ENCODE results near the gene HLA-DPB1. TPM values are rescaled to one million over a fixed set of nuclear protein-coding genes. Genes with fewer than 3 reads are reported as not detected.

The HLA-DPB1 gene
- 46.8 and 57.7 TPM in 2 replicates for total RNA-seq

DNA sequence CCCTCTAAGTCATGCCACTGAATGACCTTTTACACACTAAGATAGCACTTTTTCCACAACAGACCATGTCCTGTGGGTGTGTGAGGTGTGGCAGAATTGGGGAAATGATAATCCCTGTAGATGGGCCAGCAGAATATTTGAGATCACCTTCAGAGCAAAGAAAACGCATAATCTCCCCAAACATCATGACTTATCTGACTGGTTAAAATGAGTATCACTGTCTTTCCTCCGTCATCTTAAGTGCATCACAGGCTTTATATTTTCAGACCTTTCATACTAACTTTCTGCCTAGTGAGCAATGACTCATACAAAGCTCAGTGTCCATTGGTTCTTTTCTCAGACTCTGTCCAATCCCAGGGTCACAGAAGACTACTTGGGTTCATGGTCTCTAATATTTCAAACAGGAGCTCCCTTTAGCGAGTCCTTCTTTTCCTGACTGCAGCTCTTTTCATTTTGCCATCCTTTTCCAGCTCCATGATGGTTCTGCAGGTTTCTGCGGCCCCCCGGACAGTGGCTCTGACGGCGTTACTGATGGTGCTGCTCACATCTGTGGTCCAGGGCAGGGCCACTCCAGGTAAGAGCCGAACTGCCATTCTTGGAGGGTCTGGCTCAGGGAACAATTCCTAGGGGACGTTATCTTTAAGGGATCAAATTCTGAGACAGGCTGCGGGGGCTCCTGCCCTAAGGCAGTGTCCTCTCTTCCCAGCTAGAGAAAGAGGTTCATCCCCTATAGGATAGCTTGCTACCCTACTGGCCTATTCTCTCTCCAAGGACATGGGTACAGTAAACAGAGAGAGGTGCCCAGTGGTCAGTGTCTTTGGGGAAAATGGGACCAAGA is at the start of gene HLA-DPB1:
Gene HLA-DPB1 (plus strand): TSS at position 423 of the 838 bp plus-strand sequence. CDS start 52 bp downstream, at position 475.

DNA sequence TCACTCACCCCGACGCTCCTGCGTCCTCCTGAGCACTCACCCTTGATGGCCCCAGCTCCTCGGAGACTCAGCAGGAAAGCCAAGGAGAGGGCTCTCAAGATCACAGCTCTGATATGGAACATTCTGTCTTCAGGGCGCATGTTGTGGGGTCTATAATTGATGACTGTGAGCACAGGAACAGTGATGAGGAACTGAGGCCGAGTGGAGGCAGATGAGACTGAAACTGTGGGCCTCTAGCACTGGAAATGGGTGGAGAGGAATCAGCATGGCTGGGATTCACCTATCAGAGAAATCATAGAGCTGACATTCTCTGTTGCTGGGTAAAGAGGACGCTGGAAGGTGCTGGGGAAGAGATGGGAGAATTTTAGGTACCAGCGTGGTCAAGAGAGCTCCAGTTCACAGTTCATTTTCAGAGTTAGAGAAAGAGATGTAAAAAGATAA is 2.3 kb upstream of the HLA-DPB1 start, which contains the start of gene HLA-DPA1:
Gene HLA-DPA1 (minus strand): TSS at position 219 of the 441 bp plus-strand sequence.

Other genes with a start within 250 kb of the HLA-DPB1 start
- 24.7 and 73.0 TPM in 2 replicates for gene TAP2, start 237.3 kb upstream of the HLA-DPB1 start, total RNA-seq
- gene PSMB8, start 231.9 kb upstream of the HLA-DPB1 start, total RNA-seq: 6.9 and 11.8 TPM in 2 replicates
- 13.0 and 26.2 TPM in 2 replicates for gene TAP1, start 222.3 kb upstream of the HLA-DPB1 start, total RNA-seq
- gene PSMB9, start 221.8 kb upstream of the HLA-DPB1 start, total RNA-seq: 0.39 and 0.87 TPM in 2 replicates
- under 0.01 TPM in 1 of 2 replicates, not detected in the other for gene HLA-DMB, start 135.0 kb upstream of the HLA-DPB1 start, total RNA-seq
- 3.1 and 6.3 TPM in 2 replicates for gene HLA-DMA, start 122.9 kb upstream of the HLA-DPB1 start, total RNA-seq
- gene BRD2, start 107.4 kb upstream of the HLA-DPB1 start, total RNA-seq: 144 and 181 TPM in 2 replicates
- not detected in 2 replicates for gene HLA-DOA, start 66.4 kb upstream of the HLA-DPB1 start, total RNA-seq
- 9.0 and 14.9 TPM in 2 replicates for gene HLA-DPA1, start 2.3 kb upstream of the HLA-DPB1 start, total RNA-seq
- gene COL11A2, start 116.5 kb downstream of the HLA-DPB1 start, total RNA-seq: 0.22 and 0.39 TPM in 2 replicates
- 30.6 and 32.2 TPM in 2 replicates for gene RXRB, start 124.7 kb downstream of the HLA-DPB1 start, total RNA-seq
- gene SLC39A7, start 124.9 kb downstream of the HLA-DPB1 start, total RNA-seq: 131 and 148 TPM in 2 replicates
- gene HSD17B8, start 128.7 kb downstream of the HLA-DPB1 start, total RNA-seq: 5.9 and 8.0 TPM in 2 replicates
- gene RING1, start 132.5 kb downstream of the HLA-DPB1 start, total RNA-seq: 26.2 and 44.4 TPM in 2 replicates
- gene VPS52, start 195.9 kb downstream of the HLA-DPB1 start, total RNA-seq: 45.5 and 62.4 TPM in 2 replicates
- 1,662 and 2,917 TPM in 2 replicates for gene RPS18, start 196.1 kb downstream of the HLA-DPB1 start, total RNA-seq
- gene B3GALT4, start 201.1 kb downstream of the HLA-DPB1 start, total RNA-seq: 29.3 and 38.5 TPM in 2 replicates
- gene WDR46, start 213.2 kb downstream of the HLA-DPB1 start, total RNA-seq: 61.6 and 62.8 TPM in 2 replicates
- 16.5 and 29.7 TPM in 2 replicates for gene PFDN6, start 213.6 kb downstream of the HLA-DPB1 start, total RNA-seq
- gene RGL2, start 223.0 kb downstream of the HLA-DPB1 start, total RNA-seq: 86.5 and 107 TPM in 2 replicates
- 152 and 157 TPM in 2 replicates for gene TAPBP, start 238.1 kb downstream of the HLA-DPB1 start, total RNA-seq
- gene ZBTB22, start 241.8 kb downstream of the HLA-DPB1 start, total RNA-seq: 26.8 and 29.8 TPM in 2 replicates
- gene DAXX, start 247.0 kb downstream of the HLA-DPB1 start, total RNA-seq: 29.4 and 31.0 TPM in 2 replicates